Cardiac fibroblast (primary cell): ENCODE results near the gene LCN9.

Experiments
- DNase-seq, 2 donors: peaks; one replicate each; pipeline versions ENCODE4 v3.0.0 to v3.0.0-alpha.2; 2010; ENCODE audit warnings: low read depth in 2 of 2
- H3K4me3 ChIP-seq, 2 donors: replicated peaks in 1 of 2; 1 replicate in 1 of 2; 2 replicates in 1 of 2; pipeline ENCODE4 v1.5.1; 2011; ENCODE audit warnings: low read depth in 2 of 2, low read length in 2 of 2, mild to moderate bottlenecking in 2 of 2, moderate library complexity in 1 of 2
- TF ChIP-seq, protein P1 (sequence below): IDR thresholded peaks from one replicate; pipeline ENCODE4 v1.5.1; 2011; ENCODE audit warnings: low read depth, mild to moderate bottlenecking, low read length, inconsistent platforms

LCN9 gene

DNA sequence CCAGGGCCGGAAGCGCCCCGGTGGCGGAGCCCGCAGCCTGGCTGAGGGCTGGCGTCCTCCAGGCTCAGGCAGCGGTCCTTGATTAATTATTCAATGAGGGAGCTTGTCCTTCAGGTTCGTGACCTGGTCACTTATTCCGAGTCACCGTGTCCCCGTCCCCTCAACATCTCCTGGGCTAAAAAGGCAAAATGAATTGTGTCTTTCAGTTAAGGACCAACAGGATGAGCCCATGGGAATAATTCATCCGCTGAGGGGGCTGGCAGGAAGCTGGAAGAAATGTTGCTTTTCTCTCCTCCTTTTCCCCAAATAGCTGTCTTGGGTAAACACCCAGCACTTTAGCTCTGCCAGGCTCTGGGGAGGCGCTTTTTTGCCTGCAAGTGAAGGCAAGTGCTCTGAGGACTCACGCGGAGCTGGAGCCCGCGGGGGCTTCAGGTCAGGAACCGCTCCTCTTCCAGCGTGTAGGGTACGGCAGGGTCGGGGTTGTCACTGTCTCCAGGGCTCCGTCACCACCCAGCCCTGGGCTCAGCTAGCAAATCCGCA is 52.0 kb downstream of the LCN9 start:
- H3K4me3 ChIP-seq = no peak overlapping the region
- TF ChIP-seq, protein P1, sequence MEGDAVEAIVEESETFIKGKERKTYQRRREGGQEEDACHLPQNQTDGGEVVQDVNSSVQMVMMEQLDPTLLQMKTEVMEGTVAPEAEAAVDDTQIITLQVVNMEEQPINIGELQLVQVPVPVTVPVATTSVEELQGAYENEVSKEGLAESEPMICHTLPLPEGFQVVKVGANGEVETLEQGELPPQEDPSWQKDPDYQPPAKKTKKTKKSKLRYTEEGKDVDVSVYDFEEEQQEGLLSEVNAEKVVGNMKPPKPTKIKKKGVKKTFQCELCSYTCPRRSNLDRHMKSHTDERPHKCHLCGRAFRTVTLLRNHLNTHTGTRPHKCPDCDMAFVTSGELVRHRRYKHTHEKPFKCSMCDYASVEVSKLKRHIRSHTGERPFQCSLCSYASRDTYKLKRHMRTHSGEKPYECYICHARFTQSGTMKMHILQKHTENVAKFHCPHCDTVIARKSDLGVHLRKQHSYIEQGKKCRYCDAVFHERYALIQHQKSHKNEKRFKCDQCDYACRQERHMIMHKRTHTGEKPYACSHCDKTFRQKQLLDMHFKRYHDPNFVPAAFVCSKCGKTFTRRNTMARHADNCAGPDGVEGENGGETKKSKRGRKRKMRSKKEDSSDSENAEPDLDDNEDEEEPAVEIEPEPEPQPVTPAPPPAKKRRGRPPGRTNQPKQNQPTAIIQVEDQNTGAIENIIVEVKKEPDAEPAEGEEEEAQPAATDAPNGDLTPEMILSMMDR = no peak
- DNase-seq = no peak

- no peak overlapping the region for H3K4me3 ChIP-seq
- TF ChIP-seq, protein P1 = no peak
- no peak for DNase-seq
Observed at GRCh38 chr9:135716045-135716444, 52.9 kb downstream of the LCN9 start.
